ENCODE measurements around the gene PTPRH. TPM values are rescaled to one million over a fixed set of nuclear protein-coding genes. Genes with fewer than 3 reads are reported as not detected.
A peak's percentile ranks its signal among the peaks of the same experiment; 100 is the strongest.

Gene PTPRH
- total and polyA plus RNA-seq, 8 donors: 0.10 to 0.63 (median 0.23) TPM

GRCh38 chr19:55256562-55257460 is 47.5 kb upstream of the PTPRH start:
- Histone ChIP-seq H3K4me3 (peak overlapping the region; percentile 92 to 95), H3K4me1 (peaks cover 26 to 68% of the 10 kb centered on the region in 2 donors), H3K27me3 (no peaks in the 10 kb centered on the region), H3K9me3 (no peaks in the 10 kb centered on the region), H3K36me3 (peaks cover 0 to 7% of the 10 kb centered on the region in 2 donors), H3K27ac (peak overlapping the region in 1 of 2 donors; percentile 96)
- intact Hi-C loops (cut with DNase I): no loop called here
- TF ChIP-seq CTCF (IDR thresholded peaks at IDR 0.05): no peak
- ATAC-seq (no peak), DNase-seq (peak in 1 of 4 donors; percentile 63)

GRCh38 chr19:55255618-55256423 is 46.5 kb upstream of the PTPRH start:
- Histone ChIP-seq H3K27ac (peak overlapping the region; percentile 73 to 96), H3K36me3 (peaks cover 0 to 5% of the 10 kb centered on the region in 2 donors), H3K4me3 (peak overlapping the region in 1 of 2 donors; percentile 44), H3K9me3 (no peaks in the 10 kb centered on the region), H3K27me3 (no peaks in the 10 kb centered on the region), H3K4me1 (peaks cover 26 to 78% of the 10 kb centered on the region in 2 donors)
- ATAC-seq (no peak), DNase-seq (peak in 1 of 4 donors; percentile 77)
- intact Hi-C loops (cut with DNase I): no loop called here
- no peak for TF ChIP-seq CTCF (IDR thresholded peaks at IDR 0.05)

- peak overlapping the region; percentile 73 to 96 for H3K27ac ChIP-seq
- TF ChIP-seq CTCF (IDR thresholded peaks at IDR 0.05): no peak
- DNase-seq (no peak), ATAC-seq (no peak)
- no peaks in the 10 kb centered on the region for H3K9me3 ChIP-seq
- no peaks in the 10 kb centered on the region for H3K27me3 ChIP-seq
- intact Hi-C loops (cut with DNase I): no loop called here
- H3K4me3 ChIP-seq: peak overlapping the region in 1 of 2 donors; percentile 44
- peaks cover 22 to 83% of the 10 kb centered on the region in 2 donors for H3K4me1 ChIP-seq
- peaks cover 0 to 11% of the 10 kb centered on the region in 2 donors for H3K36me3 ChIP-seq
These were observed 45.3 kb upstream of the PTPRH start for GRCh38 chr19:55254625-55254977.

- peaks cover 0 to 11% of the 10 kb centered on the region in 2 donors for H3K36me3 ChIP-seq
- H3K27me3 ChIP-seq: no peaks in the 10 kb centered on the region
- H3K4me1 ChIP-seq: peaks cover 21 to 87% of the 10 kb centered on the region in 2 donors
- H3K4me3 ChIP-seq: peak overlapping the region in 1 of 2 donors; percentile 44
- no peak for ATAC-seq
- intact Hi-C loops (cut with DNase I): no loop called here
- no peak for TF ChIP-seq CTCF (IDR thresholded peaks at IDR 0.05)
- peak overlapping the region; percentile 73 to 96 for H3K27ac ChIP-seq
- H3K9me3 ChIP-seq: no peaks in the 10 kb centered on the region
- peak in 1 of 4 donors; percentile 77 for DNase-seq
These were observed 44.7 kb upstream of the PTPRH start for GRCh38 chr19:55253842-55254624.
